NCI-H2107 treated with DMSO at 0.1 percent for 48 hours (cell line): ENCODE results near the gene TTLL1.
"Not testable (repeated sequence)": the region's sequence is repeated elsewhere in the genome, so short reads cannot be mapped to it uniquely, and the experiment has no call there.

Source experiments
- DNase-seq: peaks from one replicate; lab custom pipeline; 2025; ENCODE audit not compliant: unreplicated experiment; lab: John Stamatoyannopoulos, UW

The TTLL1 gene

GRCh38 chr22:43014316-43014868, 74.8 kb downstream of the TTLL1 start:
- DNase-seq = no peak

GRCh38 chr22:43013355-43014315, 75.6 kb downstream of the TTLL1 start:
- DNase-seq = no peak

GRCh38 chr22:43012390-43012789, 76.8 kb downstream of the TTLL1 start:
- no peak for DNase-seq

GRCh38 chr22:43011079-43011478, 78.1 kb downstream of the TTLL1 start:
- DNase-seq = no peak

GRCh38 chr22:43009444-43009843, 79.7 kb downstream of the TTLL1 start:
- DNase-seq = no peak

GRCh38 chr22:43008921-43009320, 80.3 kb downstream of the TTLL1 start:
- no peak for DNase-seq

GRCh38 chr22:43008509-43008908, 80.7 kb downstream of the TTLL1 start:
- DNase-seq = no peak

- no peak for DNase-seq
Measured at GRCh38 chr22:43007519-43008102, 81.6 kb downstream of the TTLL1 start.

- DNase-seq = no peak
Measured at GRCh38 chr22:43006753-43007152, 82.4 kb downstream of the TTLL1 start.

- DNase-seq = no peak
Measured at GRCh38 chr22:43006016-43006505, 83.1 kb downstream of the TTLL1 start.

GRCh38 chr22:43005106-43005505, 84.1 kb downstream of the TTLL1 start:
- no peak for DNase-seq

GRCh38 chr22:43004362-43005035, 84.7 kb downstream of the TTLL1 start:
- peak; percentile 51 for DNase-seq

- no peak for DNase-seq
Measured at GRCh38 chr22:43002202-43002586, 87.0 kb downstream of the TTLL1 start.

- no peak for DNase-seq
Measured at GRCh38 chr22:43001271-43002201, 87.7 kb downstream of the TTLL1 start.

GRCh38 chr22:43000441-43001175, 88.6 kb downstream of the TTLL1 start:
- DNase-seq = no peak

- no peak for DNase-seq
Measured at GRCh38 chr22:42997582-42998090, 91.6 kb downstream of the TTLL1 start.

GRCh38 chr22:42996646-42997365, 92.4 kb downstream of the TTLL1 start:
- no peak for DNase-seq

GRCh38 chr22:42995654-42996053, 93.5 kb downstream of the TTLL1 start:
- DNase-seq = not testable (repeated sequence)
